Stimulated activated CD4-positive, alpha-beta T cell treated with anti-CD3 and anti-CD28 coated beads, Interleukin-4, amount 100 ng/mL, for 1 hour (primary cell): Measurements from ENCODE around the gene YWHAQ.
"Not testable (repeated sequence)": the region's sequence is repeated elsewhere in the genome, so short reads cannot be mapped to it uniquely, and the experiment has no call there.

Experiments
- DNase-seq: peaks from one replicate; pipeline ENCODE4 v3.0.0-alpha.2; 2020

Gene YWHAQ

DNA sequence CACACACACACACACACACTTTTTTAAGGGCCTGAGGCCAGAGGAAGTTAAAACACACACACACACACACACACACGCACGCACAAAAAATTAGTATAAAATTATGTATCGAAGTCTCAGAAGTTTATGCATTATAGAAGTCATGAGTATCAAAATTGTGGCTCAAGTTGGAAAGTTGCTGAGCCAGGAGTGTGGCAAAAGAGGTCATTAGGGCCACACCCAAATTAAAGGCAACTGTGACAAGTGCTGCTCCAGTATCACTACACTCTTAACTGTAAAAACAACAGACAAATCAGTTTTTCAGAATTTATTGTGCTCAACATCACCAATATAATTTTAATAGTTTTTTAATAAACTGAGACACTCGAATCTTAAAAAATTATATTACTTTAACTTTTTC lies 36.9 kb downstream of the YWHAQ start:
- no peak for DNase-seq

DNA sequence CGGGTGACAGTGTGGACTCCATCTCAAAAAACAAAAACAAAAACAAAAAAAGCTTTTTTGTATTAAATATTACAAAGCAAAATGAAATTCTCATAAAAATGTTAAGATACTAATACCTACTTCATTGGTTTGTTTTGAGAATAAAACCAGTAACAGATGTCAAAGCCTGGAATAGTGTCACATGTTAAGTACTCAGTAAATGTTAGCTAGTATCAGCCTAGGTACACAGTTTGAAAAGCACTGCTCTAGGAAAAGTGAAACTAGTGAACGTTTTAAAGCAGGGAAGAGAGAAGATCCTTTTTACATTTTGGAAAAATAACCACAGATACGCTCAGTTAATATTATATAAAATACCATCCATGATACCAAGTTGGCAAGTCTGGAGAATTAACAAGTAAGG lies 38.1 kb downstream of the YWHAQ start:
- no peak for DNase-seq

DNA sequence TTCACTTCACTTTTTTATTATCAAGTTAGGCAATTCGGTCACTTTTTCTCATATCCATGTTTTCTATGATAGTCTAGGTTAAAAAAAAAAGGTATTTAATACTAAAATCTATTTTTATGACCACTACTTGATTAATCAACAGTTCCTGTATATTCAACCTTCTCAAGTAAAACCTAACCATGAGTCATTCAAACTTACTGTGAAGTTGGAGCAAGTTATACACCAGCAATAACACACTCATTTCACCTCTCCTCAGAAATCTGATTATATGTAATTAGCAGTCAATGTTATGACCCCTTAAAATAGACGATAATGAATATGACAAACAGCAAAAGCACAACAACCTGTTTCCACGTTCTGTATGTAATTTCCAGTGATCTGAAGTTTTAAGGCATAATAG lies 40.2 kb downstream of the YWHAQ start:
- no peak for DNase-seq

DNA sequence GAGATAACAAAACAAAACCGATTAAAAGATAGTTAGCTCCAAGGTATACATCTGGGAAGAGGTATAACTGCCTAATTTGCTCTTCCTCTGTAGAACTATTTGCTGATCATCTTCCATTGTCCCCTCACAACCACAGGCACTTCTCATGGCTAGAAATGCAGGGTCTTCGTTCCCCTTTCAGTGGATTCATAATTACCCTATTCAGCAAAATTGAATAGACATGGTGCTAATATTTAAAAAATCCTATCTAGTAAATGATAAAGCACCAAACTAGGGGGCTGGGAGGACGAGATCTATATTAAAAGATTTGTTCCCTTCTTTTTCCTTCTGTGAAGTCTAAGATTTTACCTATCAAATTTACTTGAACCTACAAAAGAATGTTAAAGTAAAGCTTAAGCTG lies 44.3 kb downstream of the YWHAQ start:
- no peak for DNase-seq

DNA sequence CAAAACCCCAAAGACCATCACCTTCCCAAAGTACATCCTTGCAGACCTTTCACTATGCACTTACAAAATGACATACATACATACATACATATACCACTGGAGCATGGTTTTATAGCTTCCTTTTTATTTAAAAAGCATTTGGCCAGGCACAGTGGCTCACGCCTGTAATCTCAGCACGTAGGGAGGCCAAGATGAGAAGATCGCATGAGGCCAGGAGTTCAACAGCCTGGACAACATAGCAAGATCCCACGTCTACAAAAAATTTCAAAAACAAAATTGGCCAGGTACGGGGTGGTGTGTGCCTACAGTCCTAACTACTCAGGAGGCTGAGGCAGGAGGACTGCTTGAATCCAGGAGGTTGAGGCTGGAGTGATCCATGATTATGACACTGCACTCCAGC lies 45.3 kb downstream of the YWHAQ start:
- no peak for DNase-seq

DNA sequence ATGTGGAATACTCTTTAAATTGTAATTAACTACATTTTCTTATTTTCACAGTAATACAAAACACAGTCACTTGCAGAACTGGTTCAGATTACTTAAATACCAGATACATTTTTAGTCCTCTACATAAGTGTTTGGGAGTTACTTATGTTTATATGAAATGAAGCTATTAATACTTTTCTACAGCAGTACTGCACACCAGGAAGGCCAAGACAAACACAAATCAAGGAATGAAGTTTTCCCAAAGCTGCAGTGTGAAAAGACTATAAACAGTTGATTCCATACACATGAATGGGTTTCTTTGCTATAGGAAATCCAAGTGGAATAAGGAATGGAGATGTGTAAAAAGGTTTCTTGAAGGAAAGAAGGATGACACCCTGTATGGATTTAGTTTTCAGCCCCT lies 45.9 kb downstream of the YWHAQ start:
- DNase-seq: not testable (repeated sequence)

DNA sequence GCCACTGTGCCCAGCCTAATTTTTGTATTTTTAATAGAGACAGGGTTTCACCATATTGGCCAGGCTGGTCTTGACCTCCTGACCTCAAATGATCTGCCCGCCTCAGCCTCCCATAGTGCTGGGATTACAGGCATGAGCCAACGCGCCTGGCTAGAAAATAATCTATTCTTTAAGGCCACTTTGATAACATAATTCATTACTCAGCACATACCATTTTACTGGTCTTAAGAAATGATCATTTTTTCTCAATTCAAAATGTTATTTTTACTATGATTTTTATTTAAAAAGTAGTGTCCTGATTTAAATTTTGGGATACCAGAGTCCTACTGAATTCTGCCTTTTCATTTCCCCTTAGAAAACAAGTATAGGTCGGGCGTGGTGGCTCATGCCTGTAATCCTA lies 48.2 kb downstream of the YWHAQ start:
- DNase-seq: no peak

DNA sequence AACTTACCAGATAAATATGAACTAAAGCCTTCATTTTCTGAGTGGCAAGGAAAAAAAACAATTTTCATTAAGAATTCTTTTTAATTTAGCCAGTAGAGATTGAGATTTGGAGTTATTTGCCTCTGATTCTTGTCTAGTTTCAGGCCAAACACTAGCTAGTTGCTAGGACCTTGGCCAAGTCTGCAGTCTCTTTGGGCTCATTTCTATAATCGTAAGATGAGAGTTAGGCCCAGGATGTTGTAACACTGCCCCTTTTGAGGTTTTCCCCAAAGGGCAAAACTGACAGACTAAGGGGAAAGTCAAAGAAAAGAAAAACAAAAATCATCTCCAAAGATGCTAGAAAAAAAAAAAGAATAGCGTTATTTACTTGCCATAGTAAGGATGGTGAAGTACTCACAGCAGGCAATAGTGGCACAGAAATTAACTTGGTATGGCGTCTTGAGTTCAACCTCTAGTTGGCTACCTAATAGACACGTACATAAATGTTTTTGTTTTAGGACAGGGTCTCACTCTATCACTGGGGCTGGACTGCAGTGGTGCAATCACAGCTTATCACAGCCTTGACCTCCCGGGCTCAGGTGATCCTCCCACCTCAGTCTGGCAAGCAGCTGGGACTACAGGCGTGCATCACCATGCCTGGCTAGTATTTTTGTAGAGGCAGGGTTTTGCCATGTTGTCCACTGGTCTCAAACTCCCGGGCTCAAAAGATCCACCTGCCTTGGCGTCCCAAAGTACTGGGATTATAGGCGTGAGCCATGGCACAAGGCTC lies 52.1 kb downstream of the YWHAQ start:
- DNase-seq: no peak

DNA sequence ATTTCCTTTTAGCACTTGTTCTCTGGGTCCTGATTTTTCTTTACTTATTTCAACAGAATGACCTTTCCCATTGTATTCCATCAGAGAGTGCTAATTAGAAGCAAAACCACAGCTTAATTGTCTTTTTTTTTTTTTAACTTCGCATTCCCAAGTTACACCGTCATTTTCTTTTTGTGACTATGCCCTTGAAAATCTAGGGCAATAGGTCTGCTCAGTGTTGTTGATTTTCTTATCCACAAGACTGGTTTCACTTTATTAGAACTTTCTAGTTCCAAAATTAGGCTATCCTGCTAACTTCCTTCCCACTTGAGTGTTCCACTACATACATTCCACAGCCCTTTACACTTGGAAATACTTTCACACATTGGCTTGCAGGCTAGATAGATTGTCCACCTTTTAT lies 56.5 kb downstream of the YWHAQ start:
- no peak for DNase-seq

DNA sequence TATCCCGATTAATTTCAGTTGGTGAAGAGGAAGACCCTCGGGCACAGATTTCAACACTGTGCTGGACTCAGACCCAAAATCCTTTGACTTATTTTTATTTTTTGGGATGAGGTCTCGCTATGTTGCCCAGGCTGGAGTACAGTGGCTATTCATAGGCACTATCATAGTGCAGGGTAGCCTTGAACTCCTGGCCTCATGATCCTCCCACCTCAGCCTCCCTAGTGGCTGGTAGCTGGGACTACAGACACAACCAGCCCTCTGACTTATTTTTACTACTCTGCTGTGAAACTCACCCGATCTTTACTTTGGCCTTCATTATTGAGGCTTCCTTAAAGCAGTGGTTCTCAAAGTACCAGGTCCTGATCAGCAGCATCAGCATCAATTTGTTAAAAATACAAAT lies 57.0 kb downstream of the YWHAQ start:
- DNase-seq: no peak

DNA sequence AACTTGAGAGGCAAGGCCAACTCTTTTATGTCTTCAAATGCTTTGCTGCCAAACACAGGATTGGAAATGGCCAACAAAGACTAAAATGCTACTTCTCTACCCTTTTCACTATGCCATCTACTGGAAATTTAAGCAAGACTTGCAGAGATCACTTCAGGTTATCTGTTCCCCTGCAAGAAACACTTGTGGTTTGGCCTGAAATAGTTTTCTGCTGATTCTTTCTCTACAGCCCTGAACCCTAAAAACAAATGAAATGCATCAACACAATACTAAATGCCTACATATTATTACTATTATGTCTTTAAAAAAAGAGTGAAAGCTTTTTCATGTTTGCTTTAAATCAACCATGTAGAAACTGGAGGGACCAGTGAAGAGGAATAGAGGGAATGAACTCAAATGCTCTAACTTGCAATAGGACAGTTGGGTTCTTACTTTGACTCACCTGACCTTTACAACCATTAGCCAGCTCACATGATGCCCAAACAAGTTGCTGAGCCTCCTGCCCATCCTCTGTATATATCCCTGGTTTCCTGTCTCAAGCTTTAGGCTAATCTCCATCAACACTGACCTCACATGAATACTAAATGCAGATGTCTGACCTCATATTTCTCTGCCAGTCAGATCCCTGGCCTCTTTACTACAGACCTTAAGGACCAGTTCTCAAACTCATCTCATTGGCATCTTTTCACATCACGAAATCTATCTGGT lies 57.6 kb downstream of the YWHAQ start:
- DNase-seq: no peak

DNA sequence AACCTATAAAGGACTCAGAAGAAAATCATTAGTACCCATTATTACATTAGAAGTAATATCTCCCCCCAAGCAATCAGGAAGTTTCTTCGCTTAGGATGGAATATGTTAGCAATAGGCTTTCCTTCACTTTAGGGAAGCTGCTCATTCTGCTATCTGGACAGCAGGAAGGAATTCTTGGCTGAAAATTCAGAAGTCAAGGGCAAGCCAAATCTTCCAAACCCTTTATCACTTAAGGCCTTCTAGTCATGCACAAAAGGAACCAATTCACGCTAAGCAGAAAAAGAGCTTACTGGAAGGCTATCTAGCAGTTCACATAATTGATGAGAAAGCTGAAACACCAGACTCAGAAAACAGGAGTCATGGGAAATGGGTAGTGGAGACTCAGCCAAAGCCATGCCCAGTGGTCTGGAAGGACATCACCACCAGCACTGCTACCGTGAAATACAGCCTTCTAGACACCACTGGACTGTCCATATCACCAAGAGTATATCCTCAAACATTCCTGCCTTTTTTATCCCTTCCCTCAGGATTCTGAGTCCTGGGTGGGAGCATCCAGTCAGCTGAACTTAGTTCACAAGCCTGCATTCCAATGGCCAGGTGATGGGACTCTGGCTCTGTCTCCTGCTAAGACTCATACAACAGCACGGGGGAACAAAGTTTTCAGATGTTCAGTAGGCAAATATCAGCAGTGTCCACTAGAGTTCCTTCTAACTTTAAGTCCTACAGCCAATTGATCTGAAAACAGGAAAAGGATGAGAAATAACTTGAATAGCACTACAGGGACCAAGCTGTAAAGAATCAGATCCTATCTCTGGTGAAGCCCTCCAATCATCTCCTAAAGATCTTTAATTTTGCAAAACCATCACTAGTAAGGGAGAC lies 60.4 kb downstream of the YWHAQ start:
- no peak for DNase-seq

DNA sequence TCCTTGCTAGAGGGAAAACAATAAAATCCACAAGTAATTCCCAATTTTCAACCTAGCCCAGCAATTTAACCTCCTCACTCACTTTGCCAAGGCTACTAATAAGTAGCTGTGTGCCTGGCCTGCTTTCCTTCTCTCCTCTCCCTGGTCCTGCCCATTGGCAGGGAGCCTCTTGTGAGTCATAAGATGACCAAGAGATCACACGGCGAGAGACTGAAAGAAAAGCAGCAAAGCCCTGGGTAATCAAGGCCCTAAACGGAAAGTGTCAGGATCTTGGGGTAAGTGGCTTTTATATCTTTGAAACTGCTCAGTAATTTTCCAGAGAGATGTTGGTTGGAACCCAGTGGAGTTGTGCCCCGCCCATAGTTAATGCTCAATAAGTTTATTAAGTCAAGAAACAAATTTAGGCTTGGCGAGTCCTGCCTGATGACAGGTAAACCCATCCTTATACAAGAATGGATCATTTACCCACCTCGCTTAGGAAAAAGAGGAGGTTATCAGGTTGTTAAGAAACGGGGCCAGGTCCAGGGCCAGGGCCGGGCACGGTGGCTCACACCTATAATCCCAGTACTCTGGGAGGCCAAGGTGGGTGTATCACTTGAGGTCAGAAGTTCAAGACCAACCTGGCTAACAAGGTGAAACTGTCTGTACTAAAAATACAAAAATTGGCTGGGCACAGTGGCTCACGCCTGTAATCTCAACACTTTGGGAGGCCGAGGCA lies 65.2 kb downstream of the YWHAQ start:
- DNase-seq: no peak

DNA sequence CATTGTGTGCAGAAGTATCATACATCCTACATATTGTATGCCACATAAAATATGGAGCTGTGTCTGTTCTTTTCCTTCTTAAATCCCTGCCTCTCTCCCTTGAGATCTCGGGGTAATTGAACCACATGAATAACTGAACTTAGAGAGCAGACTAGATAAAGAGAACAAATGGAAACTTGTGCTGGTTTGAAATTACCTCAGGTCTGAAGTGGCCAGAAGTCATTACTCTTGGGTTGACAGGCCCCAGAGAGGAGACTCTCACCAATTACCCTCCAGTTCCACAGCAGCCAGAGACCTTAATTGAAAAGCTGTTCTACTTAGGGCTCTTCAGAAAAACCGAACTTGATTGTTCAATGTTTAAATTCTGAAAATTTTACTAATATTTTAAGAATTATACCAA lies 70.2 kb downstream of the YWHAQ start:
- DNase-seq: no peak

DNA sequence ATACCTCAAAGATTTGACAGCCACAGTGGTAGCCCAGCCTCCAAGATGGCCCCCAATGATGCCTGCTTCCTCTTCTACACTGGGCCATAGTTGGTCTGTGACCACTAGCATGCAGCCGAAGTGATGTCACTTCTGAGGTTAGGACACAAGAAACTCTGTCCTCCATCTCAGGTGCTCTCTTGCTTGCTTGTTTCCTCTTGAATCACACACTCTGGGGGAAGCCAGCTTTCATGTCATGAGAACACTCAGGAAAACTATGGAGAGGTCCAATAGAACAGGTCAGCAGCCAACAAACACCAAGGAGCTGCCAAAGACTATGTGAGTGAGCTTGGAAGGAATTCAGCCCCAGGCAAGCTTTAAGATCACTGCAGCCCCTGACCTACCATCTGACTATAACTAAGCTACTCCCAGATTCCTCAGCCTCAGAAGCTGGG lies 71.8 kb downstream of the YWHAQ start:
- DNase-seq: no peak

DNA sequence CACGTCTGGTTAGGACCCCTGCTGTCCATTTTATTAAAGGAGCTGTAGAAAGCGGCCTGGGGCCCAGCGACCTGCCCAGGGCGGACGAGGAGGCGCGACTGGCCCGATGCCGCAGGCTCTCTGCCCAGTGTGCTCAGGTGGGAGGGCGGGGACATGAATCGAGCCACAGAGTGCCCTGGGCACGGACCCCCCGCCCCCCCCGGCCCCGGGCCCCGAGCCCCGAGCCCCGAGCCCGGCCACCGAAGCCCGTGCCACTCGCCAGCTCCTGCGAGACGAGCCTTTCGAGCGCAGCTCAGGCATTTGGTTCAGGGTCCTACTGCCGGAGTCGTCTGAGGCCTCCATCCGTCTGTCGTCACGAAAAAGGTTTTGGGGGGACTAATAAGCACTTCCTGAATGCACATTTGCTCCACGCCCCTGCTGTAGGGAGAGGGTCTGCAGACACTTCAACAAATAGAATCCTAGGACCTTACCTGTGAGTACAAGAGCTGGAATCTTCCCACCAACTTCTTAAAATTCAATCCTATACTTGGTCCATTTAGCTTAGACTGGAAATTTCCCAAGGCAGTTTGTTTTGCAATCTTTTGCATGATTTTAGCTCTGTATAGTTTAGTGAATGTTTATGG lies 74.6 kb downstream of the YWHAQ start:
- no peak for DNase-seq

DNA sequence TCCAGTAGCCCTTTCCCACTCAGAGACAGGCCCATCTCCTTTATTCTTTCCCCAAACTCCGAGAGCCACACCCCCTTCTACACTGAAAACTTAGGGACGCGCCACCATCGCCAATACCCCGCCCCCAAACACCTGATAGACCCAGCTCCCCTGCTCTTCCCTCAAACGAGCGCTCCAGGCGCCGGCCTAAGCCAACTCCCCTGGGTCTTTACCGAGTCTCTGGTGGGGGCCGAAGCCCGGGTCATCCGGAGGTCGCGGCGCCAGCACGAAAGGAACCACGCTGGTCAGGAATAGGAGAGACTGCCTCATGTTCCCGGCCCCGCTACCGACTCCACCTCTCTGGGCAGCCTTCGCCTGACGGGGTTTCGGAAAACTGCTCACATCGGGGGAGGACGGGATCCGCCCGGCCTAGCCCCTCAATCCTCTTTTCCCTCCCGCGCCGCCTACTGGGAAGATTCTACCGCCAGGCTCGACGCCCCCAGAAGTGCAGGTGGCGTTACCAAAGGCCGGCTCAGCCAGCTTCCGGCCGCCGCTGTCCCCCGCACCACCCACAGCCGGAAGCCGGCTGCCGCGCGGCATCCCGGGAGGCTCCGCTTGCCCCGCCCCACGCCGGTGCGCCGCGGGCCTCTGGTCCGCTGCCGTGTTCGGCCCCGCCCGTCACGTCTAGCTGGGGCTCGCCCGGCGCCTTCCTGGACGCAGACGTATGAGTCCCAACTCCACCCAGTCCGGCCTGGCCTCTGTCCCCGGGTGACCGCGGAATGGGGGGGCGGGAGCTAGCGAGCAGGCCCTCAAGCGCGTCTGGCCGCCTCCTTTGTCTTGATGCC lies 75.3 kb downstream of the YWHAQ start, which contains the start of gene ADAM17:
TSS of gene ADAM17 (minus strand) at position 534 of the 824 bp plus-strand sequence. CDS start at position 309, 225 bp downstream.
- DNase-seq: peak; percentile 83

DNA sequence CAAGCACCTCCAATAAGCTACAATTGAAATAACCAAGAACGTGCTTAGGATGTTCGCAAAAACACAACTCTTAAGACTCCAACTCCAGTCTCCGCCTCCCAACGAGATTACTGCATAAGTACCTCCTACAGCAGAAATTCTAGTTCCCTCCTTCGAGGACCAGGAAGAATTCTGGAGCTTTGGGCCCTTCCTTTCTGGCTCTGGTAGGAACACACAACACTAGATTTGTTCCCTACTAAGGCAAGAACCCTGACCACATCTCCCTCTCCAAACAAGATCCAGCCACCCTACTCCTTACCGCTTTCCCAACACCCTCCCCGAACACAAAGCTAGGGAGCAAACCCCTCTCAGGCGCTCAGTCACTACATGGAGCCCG lies 75.9 kb downstream of the YWHAQ start:
- peak; percentile 16 for DNase-seq

DNA sequence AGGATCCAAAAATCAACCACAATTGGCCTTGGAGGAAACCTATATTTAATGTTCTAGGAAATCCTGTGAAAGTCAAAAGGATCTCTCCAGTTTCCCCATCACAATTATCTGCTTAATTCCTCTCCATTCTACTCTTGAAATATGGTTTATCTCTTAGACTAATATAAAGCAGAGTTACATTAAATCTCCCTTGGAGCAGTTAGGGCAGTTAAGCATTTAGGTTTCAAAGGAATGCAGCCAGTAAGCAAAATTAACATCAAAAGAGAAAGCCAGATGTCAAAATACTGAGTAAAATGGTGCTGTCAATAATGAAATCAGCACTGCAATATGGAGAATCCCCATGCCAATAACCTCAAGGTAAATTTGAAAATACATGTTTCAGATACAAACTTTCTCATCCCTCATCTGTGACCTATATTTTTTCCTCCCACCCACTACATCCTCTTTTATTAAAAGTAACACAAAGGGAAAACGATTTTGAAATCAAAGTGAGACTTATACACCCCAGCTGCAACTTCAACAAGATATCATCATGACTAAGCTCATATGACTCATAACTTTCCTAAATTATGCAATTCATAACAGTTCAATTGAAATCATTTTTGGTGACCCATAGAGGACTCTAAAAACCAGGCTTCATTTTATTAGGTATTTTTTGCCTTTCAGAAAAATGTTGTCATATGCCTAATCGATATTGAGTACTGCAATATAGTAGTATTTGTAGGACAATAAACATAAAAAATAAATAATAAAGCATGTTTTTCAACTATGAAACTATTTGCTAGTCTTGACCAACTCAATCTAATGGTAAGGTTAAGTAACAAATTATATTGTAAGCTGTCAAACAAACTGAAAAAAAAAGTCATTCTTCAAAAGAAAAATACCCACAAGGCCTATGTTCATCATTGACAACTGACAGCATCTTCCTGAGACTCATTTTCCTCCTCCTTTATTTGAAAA lies 78.3 kb downstream of the YWHAQ start:
- DNase-seq: no peak

DNA sequence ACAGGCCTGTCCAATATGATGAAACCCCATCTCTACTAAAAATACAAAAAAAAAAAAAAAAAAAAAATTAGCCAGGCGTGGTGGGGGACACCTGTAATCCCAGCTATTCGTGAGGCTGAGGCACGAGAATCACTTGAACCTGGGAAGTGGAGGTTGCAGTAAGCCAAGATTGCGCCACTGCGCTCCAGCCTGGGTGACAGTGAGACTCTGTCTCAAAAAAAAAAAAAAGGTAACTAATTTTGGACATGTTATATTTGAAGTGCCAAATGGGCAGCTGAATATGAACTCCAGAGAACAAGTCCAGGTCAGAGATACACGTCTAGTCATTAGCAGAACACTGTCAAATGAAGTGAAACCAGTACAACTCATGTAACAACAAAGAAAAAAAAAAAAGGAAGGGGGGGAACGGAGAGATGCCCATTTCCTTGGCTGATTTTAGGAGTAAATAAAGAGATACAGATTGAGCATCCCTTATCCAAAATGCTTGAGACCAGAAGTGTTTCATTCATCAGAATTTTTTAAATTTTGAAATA lies 79.9 kb downstream of the YWHAQ start:
- DNase-seq: not testable (repeated sequence)
